A172 (cell line): ENCODE data around the gene ESF1. TPM values are rescaled to one million over a fixed set of nuclear protein-coding genes. Genes with fewer than 3 reads are reported as not detected.
"Not testable (repeated sequence)": the region's sequence is repeated elsewhere in the genome, so short reads cannot be mapped to it uniquely, and the experiment has no call there.

Experiments used
- DNase-seq: peaks from one replicate; pipeline ENCODE4 v3.0.0-alpha.2; 2015; ENCODE audit warnings: low spot score
- total RNA-seq: library from RNA; depleted of rRNA; stranded (reverse); fragments of >200 nt; shearing (Covaris generic); gene quantifications from 2 replicates; pipeline ENCODE4 v1.2.3, GENCODE V29; 2014

The ESF1 gene
- total RNA-seq, 1 experiment from 2014 or later: 20.9 TPM

- no peak for DNase-seq
These were observed 44.7 kb downstream of the ESF1 start for GRCh38 chr20:13739731-13740649.

- not testable (repeated sequence) for DNase-seq
These were observed 46.5 kb downstream of the ESF1 start for GRCh38 chr20:13738187-13738586.

GRCh38 chr20:13736436-13737191 is 48.1 kb downstream of the ESF1 start:
- DNase-seq: no peak

GRCh38 chr20:13735826-13736225 is 48.9 kb downstream of the ESF1 start:
- DNase-seq: no peak

- no peak for DNase-seq
These were observed 61.7 kb downstream of the ESF1 start for GRCh38 chr20:13723011-13723410.

GRCh38 chr20:13718171-13718570 is 66.5 kb downstream of the ESF1 start:
- DNase-seq: no peak

GRCh38 chr20:13717631-13718044 is 67.1 kb downstream of the ESF1 start:
- no peak for DNase-seq

- no peak for DNase-seq
These were observed 69.5 kb downstream of the ESF1 start for GRCh38 chr20:13715171-13715570.

GRCh38 chr20:13708234-13708633 is 76.5 kb downstream of the ESF1 start:
- DNase-seq: no peak

- no peak for DNase-seq
These were observed 81.5 kb downstream of the ESF1 start for GRCh38 chr20:13703265-13703664.

- DNase-seq: no peak
These were observed 83.2 kb downstream of the ESF1 start for GRCh38 chr20:13701486-13701885.

GRCh38 chr20:13700761-13701160 is 84.0 kb downstream of the ESF1 start:
- no peak for DNase-seq

- DNase-seq: no peak
These were observed 90.1 kb downstream of the ESF1 start for GRCh38 chr20:13694420-13695150.

GRCh38 chr20:13692802-13693736 is 91.7 kb downstream of the ESF1 start:
- DNase-seq: no peak

GRCh38 chr20:13690943-13691342 is 93.8 kb downstream of the ESF1 start:
- DNase-seq: no peak

GRCh38 chr20:13687815-13688214 is 96.9 kb downstream of the ESF1 start:
- DNase-seq: no peak

GRCh38 chr20:13685623-13686022 is 99.1 kb downstream of the ESF1 start:
- DNase-seq: no peak

- no peak for DNase-seq
These were observed 100.0 kb downstream of the ESF1 start for GRCh38 chr20:13684566-13685222.

GRCh38 chr20:13683833-13684232 is 100.9 kb downstream of the ESF1 start:
- no peak for DNase-seq
